HG03196 (cell line): ENCODE measurements around the gene NPFFR1.
A peak's percentile ranks its signal among the peaks of the same experiment; 100 is the strongest.

Experiments used
- ATAC-seq: cut with Tn5 transposase; IDR thresholded peaks from one replicate; pipeline ENCODE4 v1.9.1; 2021; ENCODE audit not compliant: unreplicated experiment

The NPFFR1 gene

DNA sequence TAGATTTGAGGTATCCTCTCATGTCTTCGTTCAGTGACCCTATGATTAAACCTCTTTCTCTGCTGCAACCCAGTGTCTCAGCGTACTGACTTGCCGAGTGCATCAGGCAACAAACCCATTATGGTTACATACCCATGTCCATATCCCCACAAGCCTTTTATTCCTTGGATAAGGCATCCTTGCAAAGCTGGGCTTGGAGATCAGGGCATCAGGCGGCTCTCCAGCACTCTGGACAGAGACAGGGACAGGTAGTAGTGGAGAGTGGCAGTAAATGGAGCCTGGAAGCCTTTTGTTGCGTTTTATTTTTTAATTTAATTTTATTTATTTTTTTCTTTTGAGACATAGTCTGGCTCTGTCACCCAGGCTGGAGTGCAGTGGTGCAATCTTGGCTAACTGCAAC is 32.0 kb upstream of the NPFFR1 start:
- ATAC-seq, result no peak

DNA sequence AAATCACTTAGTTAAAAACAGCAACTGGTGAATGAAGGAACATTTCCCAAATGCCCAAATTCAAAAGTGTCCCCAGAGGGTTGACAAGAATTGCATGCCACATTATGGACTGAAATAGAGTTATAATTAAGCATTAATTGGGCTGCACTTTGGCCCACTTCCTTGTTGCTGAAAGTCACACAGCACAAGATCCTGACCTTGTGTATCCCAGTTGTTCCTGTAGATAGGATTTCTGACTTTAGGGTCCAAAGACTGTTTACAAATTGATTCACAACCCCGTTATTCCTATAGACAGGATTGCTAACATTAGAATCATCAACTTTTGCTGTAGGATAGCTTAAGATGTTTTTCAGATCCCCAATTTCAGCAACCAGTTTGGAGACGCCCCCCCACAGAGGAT is 31.5 kb upstream of the NPFFR1 start:
- no peak for ATAC-seq

DNA sequence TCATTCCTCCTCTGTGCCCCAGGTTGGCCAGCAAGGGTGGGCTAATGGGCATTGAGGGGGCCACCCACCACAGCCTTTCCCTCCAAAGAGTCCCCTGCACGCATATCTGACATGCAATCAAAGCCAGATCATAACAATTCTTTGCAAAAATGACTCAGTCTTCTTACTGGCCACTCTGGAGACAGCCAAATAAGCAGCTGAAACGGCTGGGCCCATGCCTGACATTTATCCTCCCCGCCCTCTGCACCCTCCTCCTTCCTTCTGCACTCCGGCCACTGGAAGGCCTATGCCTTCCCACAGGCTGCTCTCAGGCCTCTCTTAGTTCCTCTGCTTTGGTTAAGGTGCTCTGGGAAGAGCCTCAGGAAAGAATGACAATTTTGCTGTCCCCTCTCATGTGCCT is 29.2 kb upstream of the NPFFR1 start:
- no peak for ATAC-seq

DNA sequence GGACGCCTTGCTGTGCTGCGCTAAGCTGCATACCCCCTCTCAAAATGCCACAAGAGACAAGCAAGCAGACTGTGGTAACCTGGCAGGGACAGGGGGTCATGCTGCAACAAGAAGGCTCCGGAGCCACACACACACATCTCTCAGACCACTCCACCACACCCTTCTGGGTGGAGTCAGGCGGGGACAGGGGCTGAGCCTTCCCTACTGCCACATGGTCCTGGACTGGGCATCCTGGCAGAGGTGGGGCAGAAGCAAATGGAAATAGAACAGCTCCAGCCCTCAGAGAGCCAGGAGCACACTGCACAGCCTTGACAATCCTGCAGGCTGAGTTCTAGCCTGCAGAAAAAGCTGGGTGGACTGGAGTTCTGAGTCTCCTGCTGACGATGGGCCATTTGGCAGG is 28.4 kb upstream of the NPFFR1 start:
- no peak for ATAC-seq

DNA sequence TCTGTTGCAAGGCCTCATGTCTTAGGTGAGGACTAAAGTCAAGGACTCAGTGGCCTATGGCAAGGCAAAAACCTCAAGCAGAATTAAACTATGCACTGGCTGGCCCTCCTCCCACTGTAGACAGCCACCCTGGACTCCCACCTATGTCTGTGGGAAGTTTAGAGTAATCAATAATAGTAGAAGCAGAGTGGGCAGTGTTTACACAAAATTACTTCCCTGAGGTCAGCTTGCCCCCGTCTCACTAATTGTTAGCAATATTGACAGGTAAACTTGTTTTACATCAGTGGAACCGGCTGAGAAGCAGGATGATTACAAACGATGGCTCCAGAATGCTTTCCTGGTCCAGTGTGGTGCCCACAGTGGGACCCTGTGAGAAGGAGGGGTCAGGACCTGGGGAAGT is 27.9 kb upstream of the NPFFR1 start:
- ATAC-seq, result no peak

DNA sequence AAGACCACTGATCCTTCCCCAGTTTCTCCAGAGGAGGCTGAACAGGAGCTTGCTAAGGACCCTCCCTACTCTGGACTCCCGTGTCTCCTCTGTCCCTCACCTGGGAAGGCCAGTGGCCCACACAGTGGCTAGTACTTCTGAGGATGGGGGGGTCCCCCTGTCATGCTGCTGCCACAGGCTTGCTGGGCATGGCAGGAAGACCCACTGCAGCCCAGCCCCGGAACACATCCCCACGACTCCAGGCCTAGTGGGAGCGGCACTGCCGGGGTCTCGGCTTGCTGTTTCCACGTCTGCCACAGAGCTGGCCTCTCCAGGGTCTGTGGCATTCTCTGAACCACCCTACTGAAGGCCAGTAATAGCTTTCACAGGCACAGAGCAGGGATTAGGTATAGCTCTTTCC is 25.9 kb upstream of the NPFFR1 start:
- ATAC-seq, result no peak

DNA sequence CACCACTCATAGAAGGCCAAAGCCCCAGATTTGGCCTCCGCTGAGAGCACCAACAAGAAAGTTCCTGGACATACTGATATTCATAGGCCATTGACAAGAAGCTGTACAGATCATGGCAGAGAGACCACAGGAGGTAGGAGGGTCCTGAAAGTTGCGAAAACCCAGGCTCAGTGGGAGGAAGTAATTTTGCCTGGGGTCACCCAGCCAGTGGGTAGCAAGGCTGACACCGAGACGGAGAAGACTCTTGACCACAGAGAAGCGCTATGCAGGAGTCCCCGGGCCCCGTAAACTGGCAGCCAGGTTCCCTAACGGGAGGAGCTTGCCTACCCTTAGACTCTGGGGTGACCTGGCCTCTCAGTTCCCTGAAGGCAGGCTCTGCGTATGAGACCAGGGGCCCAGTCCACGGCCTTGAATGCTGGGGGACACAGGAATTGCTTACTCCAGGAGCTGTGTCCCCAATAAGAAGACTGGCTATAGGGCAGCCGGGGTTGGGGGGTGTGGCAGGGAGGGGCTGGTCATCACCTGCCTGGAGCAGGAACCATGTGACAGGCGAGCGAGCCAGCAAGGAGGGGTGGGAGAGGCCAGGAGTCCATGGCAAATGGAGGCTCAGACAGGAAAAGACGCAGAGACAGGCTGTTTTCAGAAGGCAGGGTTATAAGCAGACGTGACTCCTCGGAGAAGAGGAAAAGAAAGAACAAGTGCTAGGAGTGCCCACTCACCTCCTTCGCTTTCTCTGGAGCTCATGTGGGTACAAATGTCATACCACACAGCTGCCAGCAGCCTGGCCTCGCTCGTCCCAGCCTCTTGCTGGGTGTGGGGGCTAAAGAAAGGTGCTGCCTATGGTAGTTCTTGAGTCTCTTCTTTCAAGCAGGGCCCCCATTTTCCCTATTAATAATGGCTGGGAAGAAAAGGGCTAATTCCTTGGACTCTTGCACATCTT is 24.6 kb upstream of the NPFFR1 start:
- no peak for ATAC-seq

DNA sequence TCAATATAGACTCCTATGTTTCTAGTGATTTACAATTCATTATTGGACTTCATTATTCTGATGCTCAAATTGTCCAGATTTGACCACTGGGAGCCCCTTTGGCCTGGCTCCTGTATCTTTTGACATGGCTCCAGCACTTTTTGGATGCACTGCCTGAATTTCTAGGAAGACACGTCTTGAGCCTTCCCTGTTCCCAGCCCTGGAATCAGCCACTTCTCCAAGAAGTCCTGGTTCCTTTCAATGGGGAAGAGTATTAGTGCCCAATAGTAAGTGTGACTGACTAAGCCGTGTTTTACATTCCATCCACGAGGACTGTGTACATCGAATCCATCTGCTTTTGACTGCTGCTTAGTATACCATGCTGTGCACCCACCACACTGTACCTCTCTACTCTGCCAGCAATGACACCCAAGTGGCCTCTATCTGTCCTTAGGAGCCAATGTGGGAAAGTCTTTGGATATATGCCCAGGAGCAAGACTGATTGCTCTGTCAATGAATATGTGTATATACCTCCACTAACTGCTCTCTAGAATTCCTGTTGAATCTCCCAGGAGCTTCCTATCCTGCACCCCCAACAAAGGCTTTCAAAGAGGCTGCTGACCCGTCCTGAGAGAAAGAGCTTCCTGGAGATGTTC is 23.2 kb upstream of the NPFFR1 start:
- no peak for ATAC-seq

DNA sequence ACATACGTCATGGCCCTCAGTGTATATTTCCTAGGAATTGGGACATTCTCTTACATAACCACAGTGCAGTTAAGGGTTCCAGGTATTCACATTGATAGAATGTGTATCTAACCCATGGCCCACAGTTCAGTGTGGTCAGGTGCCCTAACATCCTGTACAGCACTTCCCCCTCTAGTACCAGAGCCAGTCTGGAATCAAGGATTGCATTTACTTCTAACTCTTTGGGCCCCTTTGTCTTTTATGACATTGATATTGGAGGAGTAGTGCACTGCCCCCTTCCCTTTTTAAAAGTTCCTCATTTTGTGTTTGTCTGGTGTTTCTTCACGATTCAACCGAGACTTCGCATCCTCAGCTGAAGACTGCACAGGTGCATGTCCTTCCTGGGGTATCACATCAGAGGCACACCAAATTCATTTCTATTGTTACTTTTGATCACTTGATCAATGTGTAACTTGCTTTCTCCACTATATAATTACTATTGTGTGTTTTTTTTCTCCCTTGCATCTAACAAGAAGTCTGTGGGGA is 22.4 kb upstream of the NPFFR1 start:
- ATAC-seq, result no peak

DNA sequence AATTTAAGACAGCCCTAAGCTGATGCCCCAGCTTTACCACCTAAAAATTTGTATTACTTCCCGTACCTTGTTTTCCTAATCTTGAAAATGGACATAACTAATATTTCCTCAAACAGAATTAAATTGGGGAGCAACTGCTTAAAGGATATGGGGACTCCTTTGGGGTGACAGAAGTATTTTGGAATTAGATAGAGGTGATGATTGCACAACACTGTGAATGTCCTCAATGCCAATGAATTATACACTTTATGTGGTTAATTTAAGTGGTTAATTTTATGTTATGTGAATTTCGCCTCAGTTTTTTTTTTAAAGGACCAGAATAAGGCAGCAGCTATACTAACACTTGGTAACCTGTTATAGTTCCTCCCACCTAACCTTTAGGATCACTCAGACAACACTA is 19.9 kb upstream of the NPFFR1 start:
- no peak for ATAC-seq

DNA sequence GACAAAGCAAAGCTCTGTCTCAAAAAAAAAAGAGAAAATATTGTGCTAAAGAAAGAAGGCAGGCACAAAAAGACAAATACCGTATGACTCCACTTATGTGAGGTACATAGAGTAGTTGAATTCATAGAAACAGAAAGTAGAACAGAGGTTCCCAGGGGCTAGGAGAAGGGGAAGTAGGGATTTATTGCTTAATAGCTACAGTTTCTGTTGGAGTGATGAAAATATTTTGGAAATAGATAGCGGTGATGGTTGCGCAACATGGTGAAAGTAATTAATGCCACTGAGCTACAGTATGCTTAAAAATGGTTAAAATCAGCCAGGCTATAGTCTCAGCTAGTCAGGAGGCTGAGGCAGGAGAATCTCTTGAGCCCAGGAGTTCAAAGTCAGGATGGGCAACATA is 18.5 kb upstream of the NPFFR1 start:
- no peak for ATAC-seq

DNA sequence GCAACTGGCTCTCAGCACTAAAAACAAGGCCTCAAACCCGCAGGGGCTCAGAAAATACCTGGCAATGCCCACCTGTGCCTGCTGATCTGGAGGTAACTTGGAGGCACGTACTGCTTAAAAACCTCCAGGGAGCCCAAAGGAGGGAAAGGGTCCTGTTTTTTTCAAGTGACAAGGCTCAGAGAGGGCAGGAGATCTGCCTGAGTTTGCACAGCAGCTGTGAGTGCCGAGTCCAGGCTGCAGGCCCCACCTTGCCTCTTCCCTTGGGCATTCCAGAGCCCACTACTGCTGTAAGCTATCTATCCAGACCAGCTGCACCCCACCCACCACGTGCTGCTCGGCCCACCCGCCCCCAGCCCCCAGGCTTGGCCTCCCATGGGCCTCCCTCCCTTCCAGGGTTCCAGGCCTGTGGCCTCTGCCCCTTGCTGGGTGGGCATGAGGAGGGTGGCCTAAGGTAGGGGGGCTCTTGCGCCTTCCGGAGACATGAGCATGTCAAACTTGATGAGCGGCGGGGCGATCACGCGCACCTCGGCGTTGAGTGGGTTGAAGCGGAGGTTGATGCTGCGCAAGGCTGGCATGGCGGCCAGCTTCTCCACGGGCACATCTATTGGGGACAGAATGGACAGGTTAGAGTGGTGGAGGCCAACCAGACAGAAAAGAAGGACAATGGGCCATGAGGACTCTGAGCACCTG is 17.2 kb upstream of the NPFFR1 start:
- ATAC-seq, result no peak

DNA sequence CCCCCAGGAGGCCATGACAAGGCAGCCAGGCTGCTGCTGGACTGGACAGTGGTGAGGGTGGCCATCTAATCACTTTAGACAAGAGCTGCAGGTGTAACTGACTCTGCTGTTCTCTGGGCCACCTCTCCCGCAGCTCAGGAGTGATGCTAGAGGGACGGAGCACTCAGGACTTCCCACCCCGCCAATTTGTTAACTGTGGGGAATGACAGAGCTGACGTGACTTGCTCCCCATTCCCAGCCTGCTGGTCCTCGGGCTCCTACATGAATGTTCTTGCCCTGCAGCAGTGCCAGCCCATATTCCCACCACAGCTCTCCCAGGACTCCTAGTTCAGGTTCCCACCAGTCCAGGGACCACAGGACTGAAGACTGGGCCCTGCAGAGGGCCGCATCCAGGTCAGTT is 16.7 kb upstream of the NPFFR1 start:
- no peak for ATAC-seq

DNA sequence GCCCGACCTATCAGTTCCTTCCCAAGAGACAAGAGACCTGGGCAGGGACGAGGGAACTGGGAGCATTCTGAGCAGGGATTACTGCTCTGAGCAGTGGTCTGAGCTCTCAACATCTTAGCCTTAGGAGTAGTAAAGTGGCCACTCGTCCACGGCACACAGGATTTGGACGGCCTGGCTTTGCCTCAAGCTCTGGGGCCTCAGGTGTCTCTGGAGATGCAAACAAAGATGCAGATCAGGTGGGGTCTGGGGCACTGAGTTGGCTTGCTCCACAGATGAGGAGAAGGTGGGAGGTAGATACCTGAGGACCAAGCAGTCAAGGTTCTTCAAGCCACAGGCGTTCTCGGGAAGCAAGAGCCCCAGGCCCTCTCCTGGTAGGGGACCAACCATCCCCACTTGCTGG is 16.1 kb upstream of the NPFFR1 start:
- no peak for ATAC-seq

DNA sequence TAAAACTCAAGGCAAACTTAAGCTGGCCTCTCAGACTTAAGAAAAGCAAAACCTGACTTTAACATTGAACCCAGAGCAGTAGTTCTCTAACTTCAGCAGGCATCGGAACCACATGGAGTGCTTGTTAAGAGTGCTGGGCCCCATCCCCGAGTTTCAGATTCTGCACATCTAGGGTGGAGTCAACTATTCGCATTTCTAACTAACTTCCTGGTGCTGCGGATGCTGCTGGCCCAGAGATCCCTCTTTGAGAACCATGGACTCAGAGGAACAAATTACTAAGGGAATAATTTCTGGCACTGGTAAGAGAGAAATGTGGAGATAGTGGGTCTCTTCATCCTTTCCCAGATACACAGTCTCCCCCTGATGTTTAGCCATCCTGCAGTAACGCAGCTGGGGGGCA is 14.6 kb upstream of the NPFFR1 start:
- no peak for ATAC-seq

DNA sequence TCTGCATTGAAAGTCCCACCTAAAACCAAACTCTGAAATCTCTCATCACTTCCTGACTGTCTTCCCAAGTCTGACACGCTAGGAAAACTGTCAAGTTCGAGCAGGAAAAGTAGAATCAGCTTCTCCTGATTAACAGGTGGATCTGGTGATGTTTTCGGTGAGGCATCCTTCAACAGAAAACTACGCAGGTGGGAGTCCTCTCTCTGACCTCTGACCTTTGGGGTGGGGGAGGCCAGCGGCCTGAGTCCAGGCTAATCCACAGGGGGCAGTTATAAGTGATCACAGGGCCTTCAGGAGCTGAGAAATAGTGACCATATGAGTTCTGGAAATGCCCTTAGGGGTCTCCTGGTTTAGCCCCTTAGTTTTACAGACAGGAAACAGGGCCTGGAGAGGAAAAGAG is 13.4 kb upstream of the NPFFR1 start:
- ATAC-seq, result no peak

DNA sequence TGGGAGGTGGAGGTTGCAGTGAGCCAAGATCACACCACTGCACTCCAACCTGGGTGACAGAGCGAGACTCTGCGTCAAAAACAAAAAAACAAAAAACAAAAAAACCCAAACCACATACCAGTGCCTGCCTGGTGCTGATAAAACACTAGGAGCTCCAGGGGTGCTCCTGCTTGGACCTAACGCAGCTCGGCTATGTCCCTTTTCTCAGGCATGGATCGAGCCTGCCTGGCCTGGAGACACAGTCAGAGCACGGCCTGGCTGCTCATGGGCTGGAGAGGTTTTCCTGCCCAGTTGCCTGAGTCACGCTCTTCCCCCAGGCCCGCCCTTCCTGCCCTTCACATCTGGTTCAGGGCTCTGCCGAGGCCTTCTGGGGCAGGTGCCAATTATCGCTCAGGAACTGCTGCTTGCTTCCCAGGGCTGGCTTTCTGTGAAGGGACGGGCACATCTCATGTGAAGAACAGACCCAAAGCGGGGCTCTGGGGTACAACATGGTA is 12.6 kb upstream of the NPFFR1 start:
- no peak for ATAC-seq

DNA sequence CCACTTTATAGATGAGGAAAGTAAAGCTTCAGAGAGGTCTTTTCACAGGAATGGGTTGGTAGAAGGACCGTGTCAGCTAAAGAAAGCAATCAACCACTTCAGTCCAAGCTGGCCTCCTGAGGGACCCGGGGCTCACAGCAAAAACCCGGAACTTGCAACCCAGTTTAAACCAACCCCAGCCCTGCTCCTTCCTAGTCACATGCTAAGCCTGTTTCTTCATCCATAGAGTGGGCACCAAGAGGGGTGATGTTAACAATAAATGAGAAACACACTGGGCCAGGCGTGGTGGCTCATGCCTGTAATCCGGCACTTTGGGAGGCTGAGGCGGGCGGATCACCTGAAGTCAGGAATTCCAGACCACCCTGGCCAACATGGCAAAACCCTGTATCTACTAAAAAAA is 12.1 kb upstream of the NPFFR1 start:
- ATAC-seq, result no peak

DNA sequence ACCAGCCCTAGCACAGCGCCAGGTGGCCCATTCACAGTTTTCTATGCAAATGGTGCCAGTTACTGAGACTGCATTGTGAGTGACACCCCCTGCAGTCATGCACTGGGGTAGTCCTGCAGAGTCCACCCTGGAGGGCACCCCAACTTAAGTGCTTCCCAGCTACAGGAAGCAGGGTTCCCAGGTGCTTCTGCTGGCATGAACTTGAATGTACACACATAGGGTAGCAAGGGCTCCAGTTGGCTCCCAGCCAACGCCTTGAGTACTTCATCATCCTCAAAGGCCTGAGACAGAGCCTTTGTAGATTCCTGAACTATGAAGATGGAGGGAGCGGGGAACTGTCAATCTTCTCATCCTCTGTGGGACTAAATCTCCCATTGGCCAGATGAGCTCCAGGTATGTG is 11.5 kb upstream of the NPFFR1 start:
- ATAC-seq, result no peak

DNA sequence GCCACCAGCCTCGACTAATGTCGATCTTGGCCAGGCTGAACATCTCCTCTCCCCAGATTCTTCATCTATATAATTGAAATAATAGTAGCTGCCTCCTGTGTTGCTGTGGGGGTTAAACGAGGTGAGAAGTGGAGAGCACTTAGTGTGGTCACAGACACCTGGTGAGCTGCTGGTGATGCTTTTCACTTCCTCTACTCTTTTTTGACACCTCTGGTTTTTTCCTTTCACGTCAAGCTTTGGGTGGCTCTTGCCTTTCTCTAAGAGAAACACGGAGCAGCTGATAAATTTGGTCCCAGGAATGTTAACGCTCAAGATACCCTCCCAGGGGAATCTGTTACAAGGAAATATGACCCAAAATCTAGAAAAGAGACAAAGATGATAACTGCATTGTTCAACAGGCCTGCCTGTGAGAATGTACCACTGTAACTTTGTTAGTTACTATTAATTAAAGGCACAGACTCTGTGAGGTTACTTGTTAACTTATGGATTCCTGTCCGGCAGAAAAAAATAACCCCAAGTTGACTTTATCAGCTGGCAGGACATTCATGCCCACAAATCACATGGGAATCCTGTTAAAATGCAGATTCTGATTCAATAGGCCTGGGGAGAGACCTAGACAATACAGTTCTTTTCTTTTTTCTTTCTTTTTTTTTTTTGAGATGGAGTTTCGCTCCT is 9.5 kb upstream of the NPFFR1 start:
- peak; percentile 82 for ATAC-seq

DNA sequence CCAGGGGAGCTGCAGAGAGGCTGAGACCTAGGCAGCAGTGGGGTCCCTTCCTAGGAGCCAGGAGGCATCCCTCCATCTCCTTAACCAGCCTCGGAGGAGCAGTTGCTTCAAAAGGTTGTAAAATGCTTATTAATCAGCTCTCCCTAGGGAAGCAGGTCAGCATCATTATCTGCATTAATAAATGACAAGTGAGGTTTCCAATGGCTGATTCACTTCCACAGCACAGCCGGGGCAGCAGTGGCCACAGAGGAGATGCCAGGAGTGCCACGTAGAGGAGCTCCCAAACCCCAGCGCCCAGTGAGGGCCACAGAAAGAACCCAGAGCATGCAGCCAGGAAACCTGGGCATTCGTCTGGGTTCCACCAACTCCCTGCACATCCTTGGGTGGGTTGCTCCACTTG is 8.2 kb upstream of the NPFFR1 start:
- ATAC-seq, result no peak
